Ascending aorta (tissue), 2 donors: Measurements from ENCODE around the gene CCR1. TPM values are rescaled to one million over a fixed set of nuclear protein-coding genes. Genes with fewer than 3 reads are reported as not detected.
A peak's percentile ranks its signal among the peaks of the same experiment; 100 is the strongest.

Source experiments
- DNase-seq, 2 donors: peaks; one replicate each; pipeline ENCODE4 v3.0.0-alpha.2; 2019; ENCODE audit warnings: low spot score in 2 of 2
- H3K27ac ChIP-seq, 2 donors: fragments of 200-600 bp; sonication (generic); one replicate each; pipeline ENCODE4 v1.5.1; 2016 to 2017; ENCODE audit warnings: mild to moderate bottlenecking in 1 of 2
- H3K27me3 ChIP-seq: fragments of 200-600 bp; sonication (generic); one replicate; pipeline ENCODE4 v1.5.1; 2017
- H3K36me3 ChIP-seq, 2 donors: fragments of 200-600 bp; sonication (generic); one replicate each; pipeline ENCODE4 v1.5.1; 2016
- H3K4me1 ChIP-seq, 2 donors: fragments of 200-600 bp; sonication (generic); one replicate each; pipeline ENCODE4 v1.5.1; 2016 to 2017; ENCODE audit warnings: mild to moderate bottlenecking in 1 of 2
- H3K4me3 ChIP-seq, 2 donors: fragments of 200-600 bp; sonication (generic); one replicate each; pipeline ENCODE4 v1.5.1; 2016 to 2017; ENCODE audit warnings: mild to moderate bottlenecking in 1 of 2
- H3K9me3 ChIP-seq, 2 donors: fragments of 200-600 bp; sonication (generic); one replicate each; pipeline ENCODE4 v1.5.1; 2016
- CTCF ChIP-seq, 3 experiments: fragments of 200-600 bp in 2 of 3; fragments of 450-650 bp in 1 of 3; sonication (generic) in 2 of 3; IDR thresholded peaks; one replicate each; pipeline ENCODE4 v1.5.1; 2016 to 2019; ENCODE audit warnings: antibody characterized with exemption in 3 of 3, mild to moderate bottlenecking in 1 of 3, moderate library complexity in 1 of 3
- intact Hi-C: fragments of 100-400 bp; cut with DNase I; formaldehyde crosslinking; loops from one replicate; pipeline ENCODE4 v1.15.1; 2023
- total RNA-seq: library from RNA; depleted of rRNA; stranded (reverse); fragments of >200 nt; gene quantifications from one replicate; pipeline ENCODE4 v1.1.0, GENCODE V29; 2016

The CCR1 gene
- total RNA-seq, result 10.2 TPM

GRCh38 chr3:46208167-46208704 is at the start of gene CCR1:
Gene CCR1 (minus strand): TSS chr3:46208313. CDS start chr3:46204313, 4,000 bp downstream.
- TF ChIP-seq CTCF (IDR thresholded peaks at IDR 0.05), result peak in 2 of 3 experiments; percentile 22 to 24
- Histone ChIP-seq H3K27me3 (no peaks in the 10 kb centered on the region), H3K27ac (peak within 1 kb of the TSS in 1 of 2 donors; percentile 37), H3K4me3 (peak within 1 kb of the TSS in 1 of 2 donors; percentile 44), H3K36me3 (no peaks in the 10 kb centered on the region), H3K9me3 (no peaks in the 10 kb centered on the region), H3K4me1 (no peaks in the 10 kb centered on the region)
- DNase-seq, result peak in 1 of 2 donors; percentile 72
- intact Hi-C loops, result no loop called here

GRCh38 chr3:46252980-46253379 is 44.9 kb upstream of the CCR1 start:
- Histone ChIP-seq H3K36me3 (no peaks in the 10 kb centered on the region), H3K27me3 (no peaks in the 10 kb centered on the region)

GRCh38 chr3:46245146-46245545 is 37.0 kb upstream of the CCR1 start:
- H3K27me3 ChIP-seq, result no peaks in the 10 kb centered on the region
- H3K27ac ChIP-seq, result no peak overlapping the region
- H3K36me3 ChIP-seq, result no peaks in the 10 kb centered on the region
- no peaks in the 10 kb centered on the region for H3K9me3 ChIP-seq
- no peak overlapping the region for H3K4me3 ChIP-seq
- intact Hi-C loops, result no loop called here
- TF ChIP-seq CTCF (IDR thresholded peaks at IDR 0.05), result no peak
- H3K4me1 ChIP-seq, result no peaks in the 10 kb centered on the region
- no peak for DNase-seq

More at GRCh38 chr3:46252980-46253379, 44.9 kb upstream of the CCR1 start:
- Histone ChIP-seq H3K4me3 (no peak overlapping the region), H3K9me3 (no peaks in the 10 kb centered on the region), H3K4me1 (no peaks in the 10 kb centered on the region), H3K27ac (no peak overlapping the region)
- TF ChIP-seq CTCF (IDR thresholded peaks at IDR 0.05), result no peak
- DNase-seq, result no peak
- intact Hi-C loops, result no loop called here

GRCh38 chr3:46243560-46243959 is 35.4 kb upstream of the CCR1 start:
- H3K4me1 ChIP-seq, result no peaks in the 10 kb centered on the region
- H3K27ac ChIP-seq, result no peak overlapping the region
- TF ChIP-seq CTCF (IDR thresholded peaks at IDR 0.05), result no peak
- DNase-seq, result no peak
- H3K27me3 ChIP-seq, result no peaks in the 10 kb centered on the region
- no peak overlapping the region for H3K4me3 ChIP-seq
- H3K36me3 ChIP-seq, result no peaks in the 10 kb centered on the region
- no peaks in the 10 kb centered on the region for H3K9me3 ChIP-seq
- intact Hi-C loops, result no loop called here

GRCh38 chr3:46242120-46242519 is 34.0 kb upstream of the CCR1 start, which contains the start of gene CCR3:
Gene CCR3 (plus strand): TSS chr3:46242460. CDS start chr3:46265159, 22,699 bp downstream.
- Histone ChIP-seq H3K4me3 (no peak within 1 kb of the TSS), H3K27me3 (no peaks in the 10 kb centered on the region), H3K27ac (no peak within 1 kb of the TSS), H3K36me3 (no peaks in the 10 kb centered on the region), H3K9me3 (no peaks in the 10 kb centered on the region), H3K4me1 (no peaks in the 10 kb centered on the region)
- no peak for DNase-seq
- intact Hi-C loops, result no loop called here
- no peak for TF ChIP-seq CTCF (IDR thresholded peaks at IDR 0.05)

GRCh38 chr3:46239952-46240351 is 31.8 kb upstream of the CCR1 start:
- H3K9me3 ChIP-seq, result no peaks in the 10 kb centered on the region
- no peak overlapping the region for H3K4me3 ChIP-seq
- no peak for DNase-seq
- intact Hi-C loops, result no loop called here
- no peaks in the 10 kb centered on the region for H3K36me3 ChIP-seq
- no peak overlapping the region for H3K27ac ChIP-seq
- no peak for TF ChIP-seq CTCF (IDR thresholded peaks at IDR 0.05)
- H3K4me1 ChIP-seq, result no peaks in the 10 kb centered on the region
- H3K27me3 ChIP-seq, result no peaks in the 10 kb centered on the region
